ELF-1 (cell line): ENCODE results near the gene SHPK.

Experiments
- DNase-seq: peaks from one replicate; pipeline ENCODE4 v3.0.0-alpha.2; 2016; ENCODE audit warnings: low read depth, low spot score

SHPK gene

GRCh38 chr17:3627769-3628167 lies 8.3 kb downstream of the SHPK start:
- DNase-seq, result no peak

- no peak for DNase-seq
These were observed 8.9 kb downstream of the SHPK start for GRCh38 chr17:3626831-3627768.

GRCh38 chr17:3622977-3623594 lies 13.0 kb downstream of the SHPK start:
- no peak for DNase-seq

GRCh38 chr17:3621146-3621720 lies 14.8 kb downstream of the SHPK start:
- no peak for DNase-seq

- DNase-seq, result no peak
These were observed 20.7 kb downstream of the SHPK start for GRCh38 chr17:3615160-3615870.

GRCh38 chr17:3613124-3613523 lies 22.9 kb downstream of the SHPK start:
- no peak for DNase-seq

GRCh38 chr17:3610523-3610922 lies 25.5 kb downstream of the SHPK start:
- no peak for DNase-seq

GRCh38 chr17:3609689-3610088 lies 26.4 kb downstream of the SHPK start:
- no peak for DNase-seq

- DNase-seq, result no peak
These were observed 32.2 kb downstream of the SHPK start for GRCh38 chr17:3603870-3604259.

GRCh38 chr17:3603119-3603869 lies 32.8 kb downstream of the SHPK start:
- no peak for DNase-seq

GRCh38 chr17:3602499-3602898 lies 33.6 kb downstream of the SHPK start:
- peak; percentile 75 for DNase-seq

GRCh38 chr17:3600529-3601205 lies 35.4 kb downstream of the SHPK start:
- DNase-seq, result no peak

- no peak for DNase-seq
These were observed 38.0 kb downstream of the SHPK start for GRCh38 chr17:3598078-3598477.

GRCh38 chr17:3596804-3597464 lies 39.1 kb downstream of the SHPK start:
- DNase-seq, result no peak

- DNase-seq, result no peak
These were observed 41.1 kb downstream of the SHPK start for GRCh38 chr17:3594976-3595375.

- peak; percentile 49 for DNase-seq
These were observed 41.8 kb downstream of the SHPK start for GRCh38 chr17:3594051-3594800.

GRCh38 chr17:3593384-3593783 lies 42.7 kb downstream of the SHPK start:
- no peak for DNase-seq

GRCh38 chr17:3592216-3592860 lies 43.7 kb downstream of the SHPK start:
- DNase-seq, result no peak

GRCh38 chr17:3590768-3591167 lies 45.3 kb downstream of the SHPK start:
- no peak for DNase-seq
